ENCODE data around the gene ROCK2.
"Not testable (repeated sequence)": the region's sequence is repeated elsewhere in the genome, so short reads cannot be mapped to it uniquely, and the experiment has no call there.

The ROCK2 gene

GRCh38 chr2:11174222-11174621 lies 170.2 kb downstream of the ROCK2 start:
- DNase-seq, result no peak

GRCh38 chr2:11169333-11169732 lies 175.1 kb downstream of the ROCK2 start:
- DNase-seq, result no peak

- DNase-seq, result no peak
These were observed 175.9 kb downstream of the ROCK2 start for GRCh38 chr2:11168488-11168887.

DNA sequence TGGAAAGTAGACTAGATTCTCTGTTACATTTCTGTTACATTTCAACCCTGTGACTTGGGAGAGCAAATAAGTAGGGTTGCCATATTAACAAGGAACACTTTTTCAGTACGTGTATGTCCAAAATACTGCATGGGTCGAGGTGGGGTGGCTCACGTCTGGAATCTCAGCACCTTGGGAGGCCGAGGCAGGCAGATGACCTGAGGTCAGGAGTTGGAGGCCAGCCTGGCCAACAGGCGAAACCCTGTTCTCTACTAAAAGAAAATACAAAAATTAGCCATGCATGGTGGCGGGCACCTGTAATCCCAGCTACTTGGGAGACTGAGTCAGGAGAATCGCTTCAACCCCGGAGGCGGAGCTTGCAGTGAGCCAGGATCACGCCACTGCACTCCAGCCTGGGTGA lies 178.0 kb downstream of the ROCK2 start:
- DNase-seq, result no peak

DNA sequence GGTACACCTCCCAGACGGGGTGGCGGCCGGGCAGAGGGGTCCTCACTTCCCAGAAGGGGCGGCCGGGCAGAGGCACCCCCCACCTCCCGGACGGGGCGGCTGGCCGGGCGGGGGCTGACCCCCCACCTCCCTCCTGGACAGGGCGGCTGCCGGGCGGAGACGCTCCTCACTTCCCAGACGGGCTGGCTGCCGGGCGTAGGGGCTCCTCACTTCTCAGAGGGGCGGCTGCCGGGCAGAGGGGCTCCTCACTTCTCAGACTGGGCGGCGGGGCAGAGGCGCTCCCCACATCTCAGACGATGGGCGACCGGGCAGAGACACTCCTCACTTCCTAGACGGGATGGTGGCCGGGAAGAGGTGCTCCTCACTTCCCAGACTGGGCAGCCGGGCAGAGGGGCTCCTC lies 179.4 kb downstream of the ROCK2 start:
- not testable (repeated sequence) for DNase-seq

DNA sequence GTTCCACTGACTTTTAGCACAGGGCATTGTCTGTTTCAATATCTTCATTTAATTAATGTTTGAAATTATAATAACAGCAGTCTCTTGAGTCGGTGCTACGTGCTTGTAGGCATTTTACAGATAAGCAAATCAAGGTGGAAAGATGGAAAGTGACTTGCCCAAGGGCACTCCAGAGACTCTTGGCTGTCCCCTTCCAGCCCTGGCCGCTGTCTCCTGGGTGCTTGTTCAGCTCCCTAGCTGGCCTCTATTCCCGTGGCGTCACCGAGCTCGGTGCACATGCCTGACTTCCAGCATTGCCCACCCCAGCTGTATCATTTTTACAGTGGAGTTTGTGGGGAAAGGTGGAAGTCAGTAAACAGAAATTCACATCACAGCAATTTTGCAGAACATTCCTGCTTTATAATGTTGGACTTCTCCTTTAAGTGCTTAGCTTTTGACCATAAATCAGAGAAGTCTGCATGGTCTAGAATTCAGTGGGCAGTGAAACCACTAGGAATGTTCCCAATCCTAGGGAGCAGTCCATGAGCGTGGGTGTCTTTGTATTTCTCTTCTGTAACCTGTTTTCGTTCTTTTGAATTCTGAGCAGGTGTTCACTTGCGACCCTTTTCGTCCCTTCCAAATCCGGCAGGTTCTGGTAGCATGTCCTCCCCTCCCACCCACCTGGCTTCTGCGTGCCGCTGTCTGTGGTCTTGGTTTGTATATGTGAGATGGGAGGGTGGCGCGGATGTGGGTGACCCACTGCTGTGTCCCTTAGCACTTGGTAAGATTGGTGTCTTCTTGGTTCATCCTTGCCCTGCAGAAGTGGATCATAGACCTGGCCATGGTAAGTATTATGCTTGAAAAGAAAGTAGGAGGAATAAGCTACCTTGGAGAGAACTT lies 180.8 kb downstream of the ROCK2 start:
- DNase-seq, result no peak

- DNase-seq, result no peak
These were observed 182.7 kb downstream of the ROCK2 start for GRCh38 chr2:11161747-11162146.

DNA sequence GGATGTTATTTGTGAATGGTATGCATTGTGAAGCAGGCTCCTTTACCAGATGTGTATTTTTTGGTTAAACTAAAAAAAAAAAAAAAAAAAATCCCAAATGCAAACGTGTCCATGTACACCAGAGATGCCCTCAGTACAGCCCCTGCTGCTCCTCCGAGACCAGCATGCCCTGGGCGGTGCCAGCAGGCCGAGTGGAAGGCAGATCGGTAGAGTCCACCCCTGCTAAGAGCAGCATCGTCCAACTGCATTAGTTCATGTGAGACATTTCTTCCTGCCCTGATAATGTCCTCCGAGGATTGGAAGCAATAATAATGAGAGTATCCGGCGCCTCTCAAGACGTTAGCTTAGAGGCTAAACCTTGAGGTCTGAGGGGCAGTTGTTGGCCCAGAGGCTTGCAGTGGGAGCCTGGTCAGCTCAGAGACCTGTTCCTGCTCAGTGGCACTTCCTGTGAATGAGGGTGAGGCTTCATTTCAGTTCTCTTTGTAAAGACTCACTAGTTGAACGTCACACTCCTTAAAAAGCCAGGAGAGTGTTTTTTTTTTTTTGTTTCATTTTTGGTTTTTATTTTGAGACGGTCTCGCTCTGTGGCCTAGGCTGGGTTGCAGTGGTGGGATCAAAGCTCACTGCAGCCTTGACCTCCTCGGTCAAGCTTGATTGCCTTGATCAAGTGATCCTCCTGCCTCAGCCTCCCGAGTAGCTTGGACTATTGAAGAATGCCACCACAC lies 183.5 kb downstream of the ROCK2 start:
- no peak for DNase-seq

DNA sequence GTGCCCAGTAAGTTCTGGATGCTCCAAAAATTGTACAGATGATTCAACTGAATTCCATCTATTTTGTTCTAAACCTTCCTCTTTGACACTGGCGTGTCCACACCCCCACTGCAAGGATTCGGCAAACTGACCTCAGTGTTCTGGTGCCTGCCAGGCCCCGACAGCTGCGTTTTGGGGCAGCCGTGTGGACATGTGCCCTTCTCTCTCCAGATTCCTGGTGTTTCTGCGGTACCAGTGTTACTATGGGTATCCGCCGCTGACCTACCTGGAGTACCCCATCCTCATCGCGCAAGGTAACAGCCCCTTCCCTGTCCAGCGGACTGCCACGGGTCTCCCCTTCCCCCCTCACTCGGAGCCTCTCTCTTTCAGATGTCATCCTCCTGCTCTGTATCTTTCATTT lies 184.2 kb downstream of the ROCK2 start:
- DNase-seq, result no peak

DNA sequence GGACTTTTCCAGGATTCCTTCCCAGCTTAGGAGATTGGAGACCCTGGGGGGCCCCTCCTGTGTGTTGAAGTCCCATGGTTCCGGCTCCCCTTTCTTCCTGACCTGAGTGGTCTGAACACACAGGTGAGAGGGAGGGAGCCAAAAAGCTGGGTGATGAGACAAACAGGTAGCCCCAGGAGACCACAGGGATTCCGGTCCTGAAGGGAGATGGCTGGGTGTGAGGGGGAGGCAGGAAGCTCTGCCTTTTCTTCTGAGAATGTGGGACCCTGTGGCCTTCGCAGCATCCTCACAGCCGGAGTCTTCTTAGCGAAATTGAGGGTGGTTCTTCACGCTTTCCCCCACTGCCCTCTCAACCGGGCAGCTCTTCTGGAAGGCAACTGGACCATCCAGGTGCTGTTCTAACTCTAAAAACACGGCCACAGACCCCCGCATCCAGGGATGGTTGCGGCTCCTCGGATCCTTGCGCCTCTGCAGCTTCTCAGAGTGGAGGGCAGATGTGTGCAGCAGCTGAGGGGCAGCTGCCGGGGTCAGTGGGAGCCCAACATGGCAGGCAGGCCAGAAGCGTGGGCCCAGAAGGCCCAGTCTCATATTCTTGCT lies 184.8 kb downstream of the ROCK2 start:
- DNase-seq, result no peak

GRCh38 chr2:11158916-11159573 lies 185.4 kb downstream of the ROCK2 start:
- DNase-seq, result no peak

GRCh38 chr2:11157731-11158130 lies 186.7 kb downstream of the ROCK2 start:
- no peak for DNase-seq

- no peak for DNase-seq
These were observed 187.1 kb downstream of the ROCK2 start for GRCh38 chr2:11157296-11157695.

GRCh38 chr2:11156396-11157075 lies 187.9 kb downstream of the ROCK2 start:
- no peak for DNase-seq

DNA sequence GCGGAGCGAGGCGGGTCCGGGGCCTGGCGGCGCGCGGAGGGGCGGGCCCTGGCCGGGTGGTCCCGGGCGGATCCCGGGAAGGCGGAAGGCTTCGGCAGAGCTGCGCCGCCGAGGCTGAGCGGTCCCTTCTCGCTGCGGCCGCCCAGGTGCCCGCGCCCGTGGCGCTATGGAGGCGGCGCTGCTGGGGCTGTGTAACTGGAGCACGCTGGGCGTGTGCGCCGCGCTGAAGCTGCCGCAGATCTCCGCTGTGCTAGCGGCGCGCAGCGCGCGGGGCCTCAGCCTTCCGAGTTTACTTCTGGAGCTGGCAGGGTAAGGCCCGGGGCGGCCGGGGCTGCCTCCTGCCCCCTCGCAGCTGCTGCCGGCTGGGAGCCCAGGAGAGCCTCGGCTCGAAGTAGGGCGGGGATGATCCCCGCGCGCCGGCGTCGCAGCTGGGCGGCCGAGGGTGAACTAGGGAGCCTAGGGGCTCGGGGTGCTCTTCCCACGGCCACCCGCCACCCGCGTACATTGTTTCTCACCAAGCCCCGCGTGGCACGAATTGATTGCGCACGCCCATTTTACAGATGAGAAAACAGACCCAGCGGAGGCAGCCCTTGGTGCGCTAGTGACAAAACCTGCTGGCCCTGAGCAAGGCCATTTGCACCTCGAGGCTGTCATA lies 188.9 kb downstream of the ROCK2 start, which contains the start of gene SLC66A3:
SLC66A3 (plus strand) TSS at position 87 of the 655 bp plus-strand sequence; CDS start at position 167, 80 bp downstream.
- peak in 2 of 4 experiments; percentile 45 to 73 for DNase-seq

DNA sequence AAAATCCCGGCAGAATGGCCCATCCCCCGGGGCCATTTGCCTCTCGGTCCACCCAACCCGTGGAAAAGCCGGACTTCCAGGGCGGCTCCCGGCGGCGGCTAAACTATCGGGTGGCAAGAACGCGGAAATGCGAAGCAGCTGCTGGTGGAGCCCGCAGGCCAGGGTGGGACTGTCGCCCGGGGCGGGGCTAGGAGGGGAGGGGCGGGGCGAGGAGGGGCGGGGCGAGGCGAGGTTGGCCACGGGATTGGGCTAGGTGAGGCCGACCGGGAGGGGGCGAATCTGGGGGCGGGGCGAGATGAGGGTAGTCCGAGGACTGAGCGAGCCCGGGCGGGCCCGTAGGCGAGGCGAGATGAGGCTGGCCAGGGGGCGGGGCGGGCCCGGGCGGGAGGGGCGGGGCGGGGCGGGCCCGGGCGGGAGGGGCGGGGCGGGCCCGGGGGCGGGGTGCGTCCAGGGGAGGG lies 189.5 kb downstream of the ROCK2 start:
- DNase-seq, result peak; percentile 98 to 100 (median 98)

DNA sequence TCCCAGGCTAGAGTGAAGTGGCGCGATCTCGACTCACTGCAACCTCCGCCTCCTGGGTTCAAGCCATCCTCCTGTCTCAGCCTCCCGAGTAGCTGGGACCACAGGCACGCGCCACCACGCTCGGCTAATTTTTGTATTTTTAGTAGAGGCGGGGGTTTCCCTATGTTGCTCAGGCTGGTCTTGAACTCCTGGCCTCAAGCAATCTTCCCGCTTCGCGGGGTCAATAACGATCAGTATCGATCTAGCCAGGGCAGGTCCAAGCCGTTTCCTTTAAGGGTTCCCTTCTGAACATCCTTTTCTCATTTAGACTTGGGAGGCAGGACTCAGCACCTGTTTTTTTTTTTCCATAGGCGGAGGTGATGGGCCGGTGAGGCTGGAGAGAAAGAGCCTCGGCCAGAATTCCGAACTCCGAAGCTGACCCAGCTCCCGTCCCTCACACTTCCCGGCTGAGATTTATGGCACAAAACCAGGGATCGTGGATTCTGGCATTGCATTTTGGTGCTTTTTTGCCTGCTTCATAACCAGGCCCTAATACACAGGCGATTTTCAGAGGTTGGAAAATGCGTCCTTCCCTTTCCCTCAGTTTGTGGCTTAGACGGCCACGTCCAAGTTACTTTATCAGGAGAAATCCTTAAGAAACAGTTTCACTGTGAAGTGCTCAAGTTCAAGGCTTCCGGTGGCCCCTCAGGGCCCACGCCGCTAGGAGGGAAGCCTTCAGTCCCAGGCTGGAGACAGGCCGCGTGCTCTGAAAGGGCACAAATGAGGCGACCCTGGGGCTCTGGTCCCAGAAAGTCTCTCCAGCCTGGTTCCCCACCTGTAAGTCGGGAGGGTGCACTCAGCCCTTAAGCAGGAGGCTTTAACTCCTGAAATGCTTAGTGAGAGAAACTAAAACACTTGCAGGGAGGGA lies 190.2 kb downstream of the ROCK2 start:
- DNase-seq, result no peak

GRCh38 chr2:11152591-11152990 lies 191.8 kb downstream of the ROCK2 start:
- no peak for DNase-seq

DNA sequence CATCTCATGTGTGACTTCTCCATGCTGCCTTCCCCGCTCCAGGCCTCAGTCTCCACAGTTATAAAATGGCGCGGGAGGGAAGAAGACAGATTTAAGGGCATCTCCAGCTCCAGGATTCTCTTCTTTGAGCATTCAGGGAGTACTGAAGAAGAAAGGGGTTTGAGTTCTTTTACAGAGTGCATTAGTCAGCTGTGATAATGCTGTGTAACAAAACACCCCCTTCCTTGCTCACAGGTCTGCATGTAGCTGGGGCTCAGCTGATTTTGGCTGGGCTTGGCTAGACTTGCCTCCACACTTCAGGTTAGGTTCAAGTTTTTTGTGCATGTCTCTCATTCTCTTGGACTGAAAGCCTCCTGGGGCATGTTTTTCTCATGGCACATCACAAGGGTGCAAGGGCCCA lies 197.2 kb downstream of the ROCK2 start:
- DNase-seq, result no peak

DNA sequence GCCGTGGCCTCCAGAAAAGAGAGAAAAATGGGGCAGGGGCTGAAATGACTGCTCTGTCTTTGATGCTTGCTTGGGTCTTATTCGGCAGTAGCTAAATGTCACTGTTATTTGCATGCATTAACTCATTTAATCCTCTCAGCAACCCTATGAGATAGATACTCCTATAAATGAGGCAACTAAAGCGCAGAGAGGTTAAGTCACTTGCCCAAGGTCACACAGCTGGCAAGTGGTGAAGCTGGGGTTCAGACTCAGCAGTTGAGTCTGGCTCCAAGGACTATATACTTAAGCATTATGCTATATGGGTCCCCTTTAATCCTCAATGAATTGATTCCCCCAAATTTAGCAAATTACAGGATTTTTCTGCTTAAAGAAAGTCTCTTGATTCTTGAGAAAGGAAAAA lies 198.4 kb downstream of the ROCK2 start:
- DNase-seq, result no peak

- DNase-seq, result no peak
These were observed 199.1 kb downstream of the ROCK2 start for GRCh38 chr2:11145350-11145749.
